Measurements from ENCODE around the gene CEMIP. TPM values are rescaled to one million over a fixed set of nuclear protein-coding genes. Genes with fewer than 3 reads are reported as not detected.

Gene CEMIP
- total and polyA plus RNA-seq, 2 of the 8 experiments (the other 6 are each of a cell fraction or from before 2014, with no cell fraction given): 0.11 to 0.60 TPM

GRCh38 chr15:81000624-81001151 lies 221.5 kb downstream of the CEMIP start, which contains the start of gene TLNRD1 (continued):
- TF ChIP-seq MAX (IDR thresholded peaks at IDR 0.05) (peak; percentile 48), FOSL1 (IDR thresholded peaks at IDR 0.05; ENCODE audit: insufficient read depth, low read depth, low read length) (no peak), CTCF (IDR thresholded peaks at IDR 0.05; ENCODE audit: control extremely low read depth in 1 of 3, insufficient read depth in 1 of 3, low read depth in 1 of 3, low read length in 3 of 3) (no peak), SP4 (IDR thresholded peaks at IDR 0.05; ENCODE audit: low read length) (no peak), POLR2A (IDR thresholded peaks at IDR 0.05; ENCODE audit: control extremely low read depth in 1 of 2, low read depth in 2 of 2, low read length in 2 of 2) (peak; percentile 81 to 88), EP300 (IDR thresholded peaks at IDR 0.05; ENCODE audit: borderline replicate concordance in 1 of 2, low read depth in 2 of 2, low read length in 2 of 2) (no peak), KDM4A (IDR thresholded peaks at IDR 0.05; ENCODE audit: low read depth, low read length, severe bottlenecking) (peak; percentile 85), ASH2L (IDR thresholded peaks at IDR 0.05; ENCODE audit: low read length) (peak; percentile 70), TAF7 (optimal IDR thresholded peaks at IDR 0.05; ENCODE audit: borderline replicate concordance, low read depth, low read length) (peak; percentile 1), TAF1 (IDR thresholded peaks at IDR 0.05; ENCODE audit: low read depth, low read length) (peak; percentile 27), CREB1 (IDR thresholded peaks at IDR 0.05) (peak; percentile 11; the same call in 1 of the 2 replicates), HDAC2 (IDR thresholded peaks at IDR 0.05; ENCODE audit: borderline replicate concordance in 1 of 2, low read depth in 2 of 2, low read length in 2 of 2) (no peak)

MicroRNAs encoded within 50 kb of the gene (microRNA counts, 767-probe panel; counts per million panel counts)
- microRNA hsa-miR-549: 879 counts per million, percentile 95 among the panel's probes with 10 or more counts

Small RNA genes within 50 kb of the gene (microRNA-seq; reads per million reads assigned to microRNA genes)
- gene MIR4514 (ENCODE audit: borderline microRNAs expressed in 2 of 2, borderline number of aligned reads in 2 of 2, borderline replicate concordance in 1 of 2) (0 reads per million in 2 experiments), gene MIR549A (ENCODE audit: borderline microRNAs expressed in 2 of 2, borderline number of aligned reads in 2 of 2, borderline replicate concordance in 1 of 2) (0 reads per million in 2 experiments)

Small RNA genes within 50 kb of the gene (small RNA-seq; reads per million reads assigned to genes)
- gene MIR4514 (ENCODE audit: insufficient read depth) (not detected), gene MIR549A (ENCODE audit: insufficient read depth) (not detected)

Other genes starting within 250 kb of the CEMIP start
- gene ABHD17C, start 84.1 kb upstream of the CEMIP start, total RNA-seq (2021; fragmentation: NEBNext Ultra II Directional; extraction: Animal tissue kit (Norgen Biotek cat#: 25700)): 29.8 and 31.8 TPM in 2 replicates
- 16.3 and 20.2 TPM in 2 replicates for gene ABHD17C, start 84.1 kb upstream of the CEMIP start, polyA plus RNA-seq (2011; rRNA removed)
- gene MESD, start 210.4 kb downstream of the CEMIP start, total RNA-seq (2021; fragmentation: NEBNext Ultra II Directional; extraction: Animal tissue kit (Norgen Biotek cat#: 25700)): 28.3 and 30.2 TPM in 2 replicates
- gene MESD, start 210.4 kb downstream of the CEMIP start, polyA plus RNA-seq (2011; rRNA removed): 9.0 and 11.0 TPM in 2 replicates
- 19.8 and 20.5 TPM in 2 replicates for gene TLNRD1, start 221.6 kb downstream of the CEMIP start, total RNA-seq (2021; fragmentation: NEBNext Ultra II Directional; extraction: Animal tissue kit (Norgen Biotek cat#: 25700))
- gene TLNRD1, start 221.6 kb downstream of the CEMIP start, polyA plus RNA-seq (2011; rRNA removed): 12.2 and 15.5 TPM in 2 replicates